HFF-Myc (cell line): Measurements from ENCODE around the gene HNRNPA3.

Experiments used
- DNase-seq: peaks from one replicate; pipeline ENCODE4 v3.0.0-alpha.2; 2011; ENCODE audit warnings: low read depth; ENCODE audit errors: extremely low read depth
- H3K4me3 ChIP-seq: replicated peaks from 2 replicates; pipeline ENCODE4 v1.5.1; 2011; ENCODE audit warnings: low read depth, mild to moderate bottlenecking, control low read depth, low read length
- TF ChIP-seq, protein P1 (sequence below): IDR thresholded peaks from 2 replicates; pipeline ENCODE4 v1.5.1; 2012; ENCODE audit warnings: mild to moderate bottlenecking, low read depth, low read length, control low read depth; ENCODE audit errors: missing control alignments

HNRNPA3 gene

DNA sequence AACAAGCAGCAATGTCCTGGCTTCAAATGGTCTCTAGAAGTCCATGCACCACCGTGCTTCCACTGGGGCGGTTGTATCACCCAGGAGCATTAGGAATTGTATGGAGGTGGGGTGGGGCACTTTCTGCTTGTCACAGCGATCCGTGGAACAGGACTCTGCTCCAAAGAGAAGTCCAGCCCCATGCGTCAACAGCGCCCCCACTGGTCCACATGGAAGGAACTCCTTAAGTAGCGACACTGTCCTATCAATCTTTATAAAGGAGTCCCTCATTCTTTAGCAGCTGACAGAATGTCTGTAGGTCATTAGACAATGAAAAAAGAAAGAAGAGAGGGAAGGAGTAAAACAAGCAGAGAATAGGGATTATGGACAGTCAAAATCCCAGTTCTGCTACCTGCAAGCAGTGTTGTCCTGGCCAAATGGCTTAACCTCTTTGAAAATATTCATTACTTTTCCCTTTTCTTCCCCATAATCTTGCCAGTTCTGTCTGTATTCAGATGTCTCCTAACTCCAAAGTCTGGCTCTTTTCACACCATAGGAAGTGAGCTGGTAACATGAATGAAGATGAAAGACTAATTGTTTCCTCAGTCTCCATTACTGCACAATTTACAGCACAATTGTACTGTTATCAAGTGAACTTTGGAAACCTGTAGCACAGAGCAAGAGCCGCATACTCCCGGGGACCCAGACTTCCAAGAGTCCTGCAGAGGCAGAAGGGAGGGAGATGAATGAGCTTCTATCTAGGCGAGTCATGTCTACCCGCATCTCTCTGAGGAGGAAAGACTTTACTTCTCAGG, 42.0 kb downstream of the HNRNPA3 start:
- no peak overlapping the region for H3K4me3 ChIP-seq
- no peak for DNase-seq
- TF ChIP-seq, protein P1, sequence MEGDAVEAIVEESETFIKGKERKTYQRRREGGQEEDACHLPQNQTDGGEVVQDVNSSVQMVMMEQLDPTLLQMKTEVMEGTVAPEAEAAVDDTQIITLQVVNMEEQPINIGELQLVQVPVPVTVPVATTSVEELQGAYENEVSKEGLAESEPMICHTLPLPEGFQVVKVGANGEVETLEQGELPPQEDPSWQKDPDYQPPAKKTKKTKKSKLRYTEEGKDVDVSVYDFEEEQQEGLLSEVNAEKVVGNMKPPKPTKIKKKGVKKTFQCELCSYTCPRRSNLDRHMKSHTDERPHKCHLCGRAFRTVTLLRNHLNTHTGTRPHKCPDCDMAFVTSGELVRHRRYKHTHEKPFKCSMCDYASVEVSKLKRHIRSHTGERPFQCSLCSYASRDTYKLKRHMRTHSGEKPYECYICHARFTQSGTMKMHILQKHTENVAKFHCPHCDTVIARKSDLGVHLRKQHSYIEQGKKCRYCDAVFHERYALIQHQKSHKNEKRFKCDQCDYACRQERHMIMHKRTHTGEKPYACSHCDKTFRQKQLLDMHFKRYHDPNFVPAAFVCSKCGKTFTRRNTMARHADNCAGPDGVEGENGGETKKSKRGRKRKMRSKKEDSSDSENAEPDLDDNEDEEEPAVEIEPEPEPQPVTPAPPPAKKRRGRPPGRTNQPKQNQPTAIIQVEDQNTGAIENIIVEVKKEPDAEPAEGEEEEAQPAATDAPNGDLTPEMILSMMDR: peak; percentile 62

DNA sequence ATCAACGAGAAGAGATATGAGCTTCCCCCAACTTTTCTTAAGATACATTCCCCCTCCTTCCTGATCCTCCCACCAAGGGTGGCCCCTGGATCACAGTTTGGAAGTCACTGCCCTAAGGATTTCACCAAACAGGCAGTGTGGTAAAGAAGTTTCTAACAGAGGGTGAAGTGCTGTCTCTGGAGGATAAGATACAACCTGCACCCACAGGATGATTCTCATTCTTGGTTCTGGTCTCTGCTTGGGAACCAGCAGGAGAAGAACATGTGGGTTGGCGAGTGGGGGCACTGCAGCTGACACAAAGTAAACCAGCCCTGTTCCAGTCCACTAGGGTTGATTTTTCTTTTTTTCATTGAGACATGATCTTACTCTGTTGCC, 42.6 kb downstream of the HNRNPA3 start:
- DNase-seq: no peak
- no peak overlapping the region for H3K4me3 ChIP-seq
- TF ChIP-seq, protein P1: no peak

DNA sequence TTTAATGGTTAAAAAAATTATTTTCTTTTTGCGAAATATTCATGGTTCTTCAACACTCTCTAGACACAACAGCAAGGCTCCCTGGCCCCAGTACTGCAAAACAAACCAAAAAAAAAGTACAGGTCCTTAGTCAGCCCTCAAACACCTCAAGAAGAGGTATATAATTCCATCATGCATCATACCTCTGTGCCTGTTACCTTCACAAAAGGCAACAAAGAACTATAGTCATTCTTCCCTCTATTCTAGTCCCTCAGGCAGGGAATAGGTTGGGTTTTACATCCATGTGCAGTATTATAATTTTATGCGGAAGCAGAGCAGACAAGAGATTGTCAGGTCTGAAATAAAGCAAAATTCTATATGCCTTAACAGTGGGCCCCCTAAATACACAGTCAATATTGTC, 43.4 kb downstream of the HNRNPA3 start:
- no peak for DNase-seq
- no peak overlapping the region for H3K4me3 ChIP-seq
- TF ChIP-seq, protein P1: no peak

DNA sequence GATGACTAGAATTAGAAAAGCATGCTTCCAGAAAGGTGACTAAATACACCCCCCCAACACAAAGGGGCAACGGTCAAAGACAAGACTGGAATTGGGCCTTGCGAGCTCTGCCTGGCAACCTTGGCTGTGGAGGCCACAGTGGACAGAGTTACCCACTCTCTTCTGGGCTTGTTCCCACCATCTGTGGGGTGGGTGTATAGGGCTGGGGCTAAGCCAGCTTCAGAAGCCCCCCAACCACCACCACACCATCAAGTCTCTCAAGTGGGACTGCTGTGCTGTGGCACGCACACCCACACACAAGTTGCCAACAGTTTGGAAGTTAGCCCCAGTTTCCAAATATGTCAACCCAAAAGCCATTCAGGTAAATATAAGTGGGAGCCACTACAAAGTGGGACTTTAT, 44.1 kb downstream of the HNRNPA3 start:
- H3K4me3 ChIP-seq: no peak overlapping the region

DNA sequence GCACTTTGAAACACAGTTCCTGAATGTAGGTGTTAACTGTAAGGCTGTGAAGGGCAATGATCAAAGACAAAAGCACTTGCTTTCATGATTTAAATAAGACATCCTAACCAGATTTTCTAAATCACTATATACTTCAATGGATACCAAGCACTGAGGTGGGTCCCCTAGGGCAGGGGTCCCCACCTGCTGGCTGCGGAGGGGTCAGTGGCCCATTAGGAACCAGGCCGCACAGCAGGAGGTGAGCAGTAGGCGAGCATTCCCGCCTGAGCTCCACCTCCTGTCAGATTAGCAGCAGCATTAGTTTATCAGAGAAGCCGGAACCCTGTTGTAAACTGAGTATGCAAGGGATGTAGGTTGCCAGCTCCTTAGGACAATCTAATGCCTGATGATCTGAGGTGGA, 44.9 kb downstream of the HNRNPA3 start:
- no peak for DNase-seq
- no peak overlapping the region for H3K4me3 ChIP-seq
- TF ChIP-seq, protein P1: no peak

More for the DNA sequence above, 44.1 kb downstream of the HNRNPA3 start:
- DNase-seq: no peak
- TF ChIP-seq, protein P1: no peak

DNA sequence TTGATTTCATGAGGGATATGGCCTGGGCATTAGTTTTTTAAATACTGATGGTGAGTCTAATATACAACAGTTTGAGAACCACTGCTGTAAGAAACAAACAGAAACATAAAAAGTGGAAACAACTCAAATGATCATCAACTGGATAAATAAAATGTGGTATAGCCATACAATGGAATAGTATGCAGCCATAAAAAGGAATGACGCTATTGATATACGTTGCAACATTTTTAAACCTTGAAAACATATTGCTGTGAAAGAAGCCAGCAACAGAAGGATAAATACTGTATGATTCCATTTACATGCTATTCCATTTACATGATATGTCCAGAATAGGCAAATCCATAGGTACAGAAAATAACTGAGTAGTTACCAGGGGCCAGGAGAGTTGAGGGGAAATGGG, 45.5 kb downstream of the HNRNPA3 start:
- TF ChIP-seq, protein P1: no peak
- DNase-seq: no peak
- H3K4me3 ChIP-seq: no peak overlapping the region

DNA sequence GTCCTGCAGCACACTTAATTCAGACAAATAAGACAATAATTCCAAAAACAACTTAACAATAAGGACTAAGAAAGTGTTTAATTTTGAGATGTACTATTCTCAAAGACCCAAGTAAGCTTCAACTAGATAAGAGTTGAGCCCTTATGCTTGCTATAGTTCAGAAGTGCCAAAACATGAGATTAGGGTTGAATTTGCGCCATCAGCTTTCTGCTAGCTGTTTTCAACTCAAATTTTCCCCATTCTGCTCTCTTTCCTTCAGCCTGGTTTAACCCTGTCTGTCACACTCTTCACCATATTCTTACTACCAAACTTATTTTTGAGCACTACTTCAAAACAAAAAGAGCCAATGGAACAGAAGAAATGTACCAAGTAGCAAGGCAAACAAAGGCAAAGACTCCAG, 47.8 kb downstream of the HNRNPA3 start:
- H3K4me3 ChIP-seq: no peak overlapping the region
- TF ChIP-seq, protein P1: no peak
- no peak for DNase-seq
